ENCODE measurements around the gene TMEM120B.

GRCh38 chr12:121748218-121748570 is 35.6 kb downstream of the TMEM120B start:
- TF ChIP-seq, protein P1, sequence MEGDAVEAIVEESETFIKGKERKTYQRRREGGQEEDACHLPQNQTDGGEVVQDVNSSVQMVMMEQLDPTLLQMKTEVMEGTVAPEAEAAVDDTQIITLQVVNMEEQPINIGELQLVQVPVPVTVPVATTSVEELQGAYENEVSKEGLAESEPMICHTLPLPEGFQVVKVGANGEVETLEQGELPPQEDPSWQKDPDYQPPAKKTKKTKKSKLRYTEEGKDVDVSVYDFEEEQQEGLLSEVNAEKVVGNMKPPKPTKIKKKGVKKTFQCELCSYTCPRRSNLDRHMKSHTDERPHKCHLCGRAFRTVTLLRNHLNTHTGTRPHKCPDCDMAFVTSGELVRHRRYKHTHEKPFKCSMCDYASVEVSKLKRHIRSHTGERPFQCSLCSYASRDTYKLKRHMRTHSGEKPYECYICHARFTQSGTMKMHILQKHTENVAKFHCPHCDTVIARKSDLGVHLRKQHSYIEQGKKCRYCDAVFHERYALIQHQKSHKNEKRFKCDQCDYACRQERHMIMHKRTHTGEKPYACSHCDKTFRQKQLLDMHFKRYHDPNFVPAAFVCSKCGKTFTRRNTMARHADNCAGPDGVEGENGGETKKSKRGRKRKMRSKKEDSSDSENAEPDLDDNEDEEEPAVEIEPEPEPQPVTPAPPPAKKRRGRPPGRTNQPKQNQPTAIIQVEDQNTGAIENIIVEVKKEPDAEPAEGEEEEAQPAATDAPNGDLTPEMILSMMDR (IDR thresholded peaks at IDR 0.05 in 2 of 3, conservative IDR thresholded peaks at IDR 0.05 in 1 of 3; ENCODE audit: borderline replicate concordance in 1 of 3, insufficient read depth in 1 of 3, low read depth in 2 of 3, low read length in 2 of 3), result no peak
- TF ChIP-seq POLR2AphosphoS5 (IDR thresholded peaks at IDR 0.05; ENCODE audit: low read depth, low read length), result no peak
- TF ChIP-seq POLR2A (IDR thresholded peaks at IDR 0.05; ENCODE audit: borderline replicate concordance, extremely low read depth, insufficient read depth, insufficient read length), result no peak
- no peak for TF ChIP-seq ZFX (IDR thresholded peaks at IDR 0.05)
- TF ChIP-seq ELF1 (IDR thresholded peaks at IDR 0.05; ENCODE audit: borderline replicate concordance, low read depth), result no peak
- no peak for TF ChIP-seq CEBPB (IDR thresholded peaks at IDR 0.05; ENCODE audit: low read depth)
- no peak for TF ChIP-seq EZH2 (IDR thresholded peaks at IDR 0.05)

Data from HCT116 (cell line).